GM12878 (cell line): ENCODE results near the gene OR1N1. TPM values are rescaled to one million over a fixed set of nuclear protein-coding genes. Genes with fewer than 3 reads are reported as not detected.

ENCODE experiments used
- ATAC-seq: fragments of 200-7000 bp; cut with Tn5 transposase; 3 replicates; pipeline ENCODE4 v1.9.1; 2020; ENCODE audit warnings: mild to moderate bottlenecking, moderate library complexity
- BruUV-seq: library from RNA; stranded (reverse); fragments of 400-500 nt; replicated peaks from 2 replicates; lab custom pipeline; 2021; lab: Mats Ljungman, UMichigan
- CTCF ChIA-PET: fragments of 300-600 bp; sonication (Branson Sonifier 250); formaldehyde crosslinking; extraction: SDS; loops from one replicate; lab custom pipeline; 2021; ENCODE audit warnings: inconsistent platforms; lab: Yijun Ruan, JAX
- POLR2A ChIA-PET: fragments of 350-600 bp; formaldehyde crosslinking; extraction: SDS; loops from one replicate; lab custom pipeline; 2021; ENCODE audit warnings: inconsistent platforms; lab: Charles Lee
- RAD21 ChIA-PET: fragments of 300-600 bp; sonication (Branson Sonifier 250); formaldehyde crosslinking; loops from one replicate; lab custom pipeline; 2023; ENCODE audit warnings: antibody characterized with exemption; ENCODE audit not compliant: unreplicated experiment; lab: Charles Lee
- SMC1A ChIA-PET: fragments of 300-600 bp; sonication (Branson Sonifier 250); formaldehyde crosslinking; loops from one replicate; lab custom pipeline; 2023; ENCODE audit not compliant: unreplicated experiment, uncharacterized antibody; lab: Charles Lee
- DNase-seq: peaks from one replicate; pipeline ENCODE4 v3.0.0-alpha.2; 2011; ENCODE audit warnings: low read depth, low spot score
- FAIRE-seq: peaks from 3 replicates; lab custom pipeline; 2011; peaks lifted over from hg19 to GRCh38; lab: Jason Lieb, UNC
- H2AFZ ChIP-seq: 2 replicates; pipeline ENCODE4 v1.6.0; 2011; ENCODE audit warnings: low read depth, low read length, control low read depth; ENCODE audit not compliant: control insufficient read depth
- H3K27ac ChIP-seq: 2 replicates; pipeline ENCODE4 v1.5.1; 2011; ENCODE audit warnings: control low read depth; ENCODE audit not compliant: control insufficient read depth, insufficient read depth
- H3K27me3 ChIP-seq, 2 experiments: replicated peaks in 1 of 2; 2 replicates each; pipeline versions ENCODE4 v1.6.0 to v1.6.1; 2011; ENCODE audit warnings: low read length in 1 of 2; ENCODE audit not compliant: control insufficient read depth in 2 of 2, insufficient read depth in 2 of 2
- H3K36me3 ChIP-seq, 2 experiments: 2 replicates each; pipeline ENCODE4 v1.5.1; 2011; ENCODE audit warnings: low read length in 1 of 2; ENCODE audit not compliant: control insufficient read depth in 2 of 2, insufficient read depth in 2 of 2
- H3K4me1 ChIP-seq: 2 replicates; pipeline ENCODE4 v1.6.1; 2011; ENCODE audit warnings: mild to moderate bottlenecking, low read length, moderate library complexity, mixed read lengths; ENCODE audit not compliant: control insufficient read depth, insufficient read depth
- H3K4me2 ChIP-seq: 2 replicates; pipeline ENCODE4 v1.6.0; 2011; ENCODE audit warnings: control low read depth; ENCODE audit not compliant: control insufficient read depth, insufficient read depth
- H3K4me3 ChIP-seq: fragments of 200-600 bp; sonication (generic); 2 replicates; pipeline ENCODE4 v1.5.1; 2016
- H3K79me2 ChIP-seq: 2 replicates; pipeline ENCODE4 v1.6.0; 2011; ENCODE audit warnings: low read length; ENCODE audit not compliant: control insufficient read depth, insufficient read depth
- H3K9ac ChIP-seq: 2 replicates; pipeline ENCODE4 v1.8.0; 2011; ENCODE audit warnings: low read length, control low read depth, mixed read lengths; ENCODE audit not compliant: control insufficient read depth, insufficient read depth
- H3K9me3 ChIP-seq: replicated peaks from 3 replicates; pipeline ENCODE4 v1.5.1; 2011; ENCODE audit warnings: mild to moderate bottlenecking, low read length; ENCODE audit not compliant: control insufficient read depth, insufficient read depth
- H4K20me1 ChIP-seq: 2 replicates; pipeline ENCODE4 v1.6.0; 2011; ENCODE audit not compliant: control insufficient read depth, insufficient read depth
- ASH2L ChIP-seq: fragments of 300-600, 200-600 bp; sonication (generic); IDR thresholded peaks from 2 replicates; pipeline ENCODE4 v1.6.1; 2017; ENCODE audit warnings: low read depth, mild to moderate bottlenecking, borderline replicate concordance
- ATF7 ChIP-seq: fragments of 450-650 bp; IDR thresholded peaks from 2 replicates; pipeline ENCODE4 v1.6.1; 2016; ENCODE audit warnings: low read depth, mild to moderate bottlenecking
- CREM ChIP-seq: IDR thresholded peaks from 2 replicates; pipeline ENCODE4 v1.6.1; 2014; ENCODE audit warnings: antibody characterized with exemption, low read depth
- MTA3 ChIP-seq: IDR thresholded peaks from 2 replicates; pipeline ENCODE4 v1.6.1; 2012; ENCODE audit warnings: low read length, inconsistent platforms, borderline replicate concordance
- REST ChIP-seq: IDR thresholded peaks from 2 replicates; pipeline ENCODE4 v1.6.1; 2012; ENCODE audit warnings: mild to moderate bottlenecking, low read depth, low read length
- RFX5 ChIP-seq: IDR thresholded peaks from 2 replicates; pipeline ENCODE4 v1.6.1; 2011; ENCODE audit warnings: low read depth, low read length, improper control_type of control experiment
- WRNIP1 ChIP-seq: IDR thresholded peaks from 2 replicates; pipeline ENCODE4 v1.6.1; 2011; ENCODE audit warnings: low read depth, low read length, improper control_type of control experiment, borderline replicate concordance
- YY1 ChIP-seq: IDR thresholded peaks from 2 replicates; pipeline ENCODE4 v1.6.1; 2011; ENCODE audit warnings: low read depth, mild to moderate bottlenecking, low read length
- WGBS: methylation state at CpG from one replicate; pipeline ENCODE4 v1.1.6; 2016; ENCODE audit warnings: low lambda C conversion rate; ENCODE audit not compliant: insufficient replicate concordance, insufficient coverage; ENCODE audit errors: missing lambda C conversion rate; 5-methylcytosine and 5-hydroxymethylcytosine counted together
- in situ Hi-C: fragments of 300-500 bp; cut with MboI; formaldehyde crosslinking; loops from 9 replicates; pipeline ENCODE4 v1.14.3; 2018; ENCODE audit warnings: mixed read lengths
- intact Hi-C: fragments of 100-400 bp; cut with micrococcal nuclease; formaldehyde crosslinking; loops from one replicate; pipeline ENCODE4 v1.14.2; 2022; ENCODE audit not compliant: unreplicated experiment
- polyA plus RNA-seq, 11 experiments: library from polyadenylated mRNA; depleted of rRNA in 4 of 11; unstranded in 6 of 11; stranded (reverse) in 5 of 11; fragments of >200 nt; fragmentation: Nextera tagmentation in 4 of 11; fragmentation: Illumina TruSeq in 1 of 11; extraction: Ambion mirVana in 4 of 11; extraction: Trizol in 1 of 11; gene quantifications; 1 replicate in 1 of 11; 2 replicates in 10 of 11; pipeline versions ENCODE4 v1.2.1 to v1.2.3, GENCODE V29; 2011 to 2016; ENCODE audit warnings: inconsistent platforms in 2 of 11, missing spikeins in 2 of 11, low read depth in 1 of 11
- total RNA-seq, 4 experiments: library from RNA; depleted of rRNA in 3 of 4; stranded (reverse); fragments of >200 nt in 3 of 4; fragmentation: Illumina TruSeq in 1 of 4; extraction: Trizol in 1 of 4; gene quantifications; 2 replicates each; pipeline versions ENCODE4 v1.2.1 to v1.2.3, GENCODE V29; 2013 to 2021
- TF ChIP-seq, protein P1 (sequence below): fragments of 450-650 bp; IDR thresholded peaks from 2 replicates; pipeline ENCODE4 v1.6.1; 2017; ENCODE audit warnings: mild to moderate bottlenecking, moderate library complexity

The OR1N1 gene
- total and polyA plus RNA-seq, 10 of the 15 experiments (the other 5 are each of a cell fraction or from before 2014, with no cell fraction given) = not detected

DNA sequence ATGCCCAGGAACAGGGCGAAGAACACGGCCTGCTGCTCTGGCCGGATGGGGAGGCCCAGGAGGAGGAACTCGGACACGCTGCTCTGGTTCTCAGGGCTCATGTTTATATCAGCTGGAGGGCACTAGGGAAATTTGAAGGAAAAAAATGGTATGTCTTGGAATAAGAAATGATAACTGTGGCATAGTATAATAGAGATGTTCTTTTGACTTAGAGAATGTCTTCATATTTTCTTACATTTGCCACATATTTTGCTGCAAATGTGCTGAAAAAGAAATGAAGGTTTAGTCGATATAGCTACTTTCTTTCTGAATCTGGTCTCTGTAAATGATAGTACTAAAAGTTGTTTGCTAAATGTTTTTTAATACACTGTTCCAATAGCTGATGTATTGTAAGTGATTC, 49.3 kb downstream of the OR1N1 start, which contains the start of gene OR1J1:
TSS of gene OR1J1 (minus strand) at position 101 of the 400 bp plus-strand sequence. CDS start at position 101, 0 bp downstream.
- ChIA-PET RAD21 (no interaction called here), CTCF (interaction anchor here (0.6 to 2.1 kb wide), 3 partner anchors 14 to 1826 kb away, joined by 3 to 7 read pairs (median 4); no protein-coding TSS in a partner anchor), POLR2A (interaction anchor here (0.6 kb wide), 1 partner anchor 1253 kb away, joined by 6 read pairs; no protein-coding TSS in a partner anchor), SMC1A (no interaction called here)
- Histone ChIP-seq H3K4me1 (no peaks in the 10 kb centered on the region), H3K36me3 (no peaks in the 10 kb centered on the region), H3K79me2 (no peaks in the 10 kb centered on the region), H2AFZ (no peak within 1 kb of the TSS), H3K9ac (no peak within 1 kb of the TSS), H3K27me3 (no peaks in the 10 kb centered on the region; a peak in 1 of 4 replicates), H3K4me2 (no peak within 1 kb of the TSS), H3K4me3 (no peak within 1 kb of the TSS), H3K27ac (no peak within 1 kb of the TSS), H3K9me3 (no peaks in the 10 kb centered on the region), H4K20me1 (no peaks in the 10 kb centered on the region)
- no peak for TF ChIP-seq ATF7
- no peak for TF ChIP-seq YY1
- TF ChIP-seq RFX5 = no peak
- no peak for TF ChIP-seq CREM
- no peak for TF ChIP-seq MTA3
- TF ChIP-seq WRNIP1 = no peak
- no peak for TF ChIP-seq ASH2L
- TF ChIP-seq, protein P1, sequence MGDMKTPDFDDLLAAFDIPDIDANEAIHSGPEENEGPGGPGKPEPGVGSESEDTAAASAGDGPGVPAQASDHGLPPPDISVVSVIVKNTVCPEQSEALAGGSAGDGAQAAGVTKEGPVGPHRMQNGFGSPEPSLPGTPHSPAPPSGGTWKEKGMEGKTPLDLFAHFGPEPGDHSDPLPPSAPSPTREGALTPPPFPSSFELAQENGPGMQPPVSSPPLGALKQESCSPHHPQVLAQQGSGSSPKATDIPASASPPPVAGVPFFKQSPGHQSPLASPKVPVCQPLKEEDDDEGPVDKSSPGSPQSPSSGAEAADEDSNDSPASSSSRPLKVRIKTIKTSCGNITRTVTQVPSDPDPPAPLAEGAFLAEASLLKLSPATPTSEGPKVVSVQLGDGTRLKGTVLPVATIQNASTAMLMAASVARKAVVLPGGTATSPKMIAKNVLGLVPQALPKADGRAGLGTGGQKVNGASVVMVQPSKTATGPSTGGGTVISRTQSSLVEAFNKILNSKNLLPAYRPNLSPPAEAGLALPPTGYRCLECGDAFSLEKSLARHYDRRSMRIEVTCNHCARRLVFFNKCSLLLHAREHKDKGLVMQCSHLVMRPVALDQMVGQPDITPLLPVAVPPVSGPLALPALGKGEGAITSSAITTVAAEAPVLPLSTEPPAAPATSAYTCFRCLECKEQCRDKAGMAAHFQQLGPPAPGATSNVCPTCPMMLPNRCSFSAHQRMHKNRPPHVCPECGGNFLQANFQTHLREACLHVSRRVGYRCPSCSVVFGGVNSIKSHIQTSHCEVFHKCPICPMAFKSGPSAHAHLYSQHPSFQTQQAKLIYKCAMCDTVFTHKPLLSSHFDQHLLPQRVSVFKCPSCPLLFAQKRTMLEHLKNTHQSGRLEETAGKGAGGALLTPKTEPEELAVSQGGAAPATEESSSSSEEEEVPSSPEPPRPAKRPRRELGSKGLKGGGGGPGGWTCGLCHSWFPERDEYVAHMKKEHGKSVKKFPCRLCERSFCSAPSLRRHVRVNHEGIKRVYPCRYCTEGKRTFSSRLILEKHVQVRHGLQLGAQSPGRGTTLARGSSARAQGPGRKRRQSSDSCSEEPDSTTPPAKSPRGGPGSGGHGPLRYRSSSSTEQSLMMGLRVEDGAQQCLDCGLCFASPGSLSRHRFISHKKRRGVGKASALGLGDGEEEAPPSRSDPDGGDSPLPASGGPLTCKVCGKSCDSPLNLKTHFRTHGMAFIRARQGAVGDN = no peak
- TF ChIP-seq REST = no peak
- in situ Hi-C loops = no loop called here
- WGBS = 52% methylated on average over 6 of the region's 6 CpGs
- BruUV-seq = no TSS peak
- DNase-seq = no peak
- FAIRE-seq = no peak
- ATAC-seq = no peak
- intact Hi-C loops = no loop called here
